Measurements from ENCODE around the gene ITPR3. TPM values are rescaled to one million over a fixed set of nuclear protein-coding genes. Genes with fewer than 3 reads are reported as not detected.

ITPR3 gene
- total RNA-seq, 1 experiment from 2014 or later, result 143 TPM

Small RNAs within 50 kb of the gene (microRNA-seq; reads per million reads assigned to microRNA genes)
- 48.9 reads per million, percentile 55 among the genes with 10 or more reads in this experiment for gene MIR3934

Other genes starting within 250 kb of the ITPR3 start
- 105 and 140 TPM in 2 replicates for gene KIFC1, start 229.5 kb upstream of the ITPR3 start, total RNA-seq (2022)
- gene PHF1, start 210.3 kb upstream of the ITPR3 start, total RNA-seq (2022), result 62.4 and 68.3 TPM in 2 replicates
- gene CUTA, start 203.2 kb upstream of the ITPR3 start, total RNA-seq (2022), result 170 and 172 TPM in 2 replicates
- 18.8 and 24.9 TPM in 2 replicates for gene SYNGAP1, start 201.3 kb upstream of the ITPR3 start, total RNA-seq (2022)
- 18.1 and 20.0 TPM in 2 replicates for gene ZBTB9, start 166.7 kb upstream of the ITPR3 start, total RNA-seq (2022)
- gene BAK1, start 41.0 kb upstream of the ITPR3 start, total RNA-seq (2022), result 31.6 and 44.1 TPM in 2 replicates
- gene UQCC2, start 90.4 kb downstream of the ITPR3 start, total RNA-seq (2022), result 142 and 145 TPM in 2 replicates
- gene IP6K3, start 125.6 kb downstream of the ITPR3 start, total RNA-seq (2022), result not detected in 2 replicates
- gene LEMD2, start 167.8 kb downstream of the ITPR3 start, total RNA-seq (2022), result 117 and 126 TPM in 2 replicates
- not detected in 2 replicates for gene MLN, start 182.7 kb downstream of the ITPR3 start, total RNA-seq (2022)